GM18520 (cell line): Measurements from ENCODE around the gene TEX19.
"Not testable (repeated sequence)": the region's sequence is repeated elsewhere in the genome, so short reads cannot be mapped to it uniquely, and the experiment has no call there.

Source experiments
- ATAC-seq: cut with Tn5 transposase; IDR thresholded peaks from one replicate; pipeline ENCODE4 v1.9.1; 2021; ENCODE audit not compliant: unreplicated experiment

The TEX19 gene

DNA sequence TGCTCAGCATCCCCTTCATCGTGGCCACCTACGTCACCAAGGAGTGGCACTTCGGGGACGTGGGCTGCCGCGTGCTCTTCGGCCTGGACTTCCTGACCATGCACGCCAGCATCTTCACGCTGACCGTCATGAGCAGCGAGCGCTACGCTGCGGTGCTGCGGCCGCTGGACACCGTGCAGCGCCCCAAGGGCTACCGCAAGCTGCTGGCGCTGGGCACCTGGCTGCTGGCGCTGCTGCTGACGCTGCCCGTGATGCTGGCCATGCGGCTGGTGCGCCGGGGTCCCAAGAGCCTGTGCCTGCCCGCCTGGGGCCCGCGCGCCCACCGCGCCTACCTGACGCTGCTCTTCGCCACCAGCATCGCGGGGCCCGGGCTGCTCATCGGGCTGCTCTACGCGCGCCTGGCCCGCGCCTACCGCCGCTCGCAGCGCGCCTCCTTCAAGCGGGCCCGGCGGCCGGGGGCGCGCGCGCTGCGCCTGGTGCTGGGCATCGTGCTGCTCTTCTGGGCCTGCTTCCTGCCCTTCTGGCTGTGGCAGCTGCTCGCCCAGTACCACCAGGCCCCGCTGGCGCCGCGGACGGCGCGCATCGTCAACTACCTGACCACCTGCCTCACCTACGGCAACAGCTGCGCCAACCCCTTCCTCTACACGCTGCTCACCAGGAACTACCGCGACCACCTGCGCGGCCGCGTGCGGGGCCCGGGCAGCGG is 15.7 kb downstream of the TEX19 start:
- ATAC-seq = no peak

DNA sequence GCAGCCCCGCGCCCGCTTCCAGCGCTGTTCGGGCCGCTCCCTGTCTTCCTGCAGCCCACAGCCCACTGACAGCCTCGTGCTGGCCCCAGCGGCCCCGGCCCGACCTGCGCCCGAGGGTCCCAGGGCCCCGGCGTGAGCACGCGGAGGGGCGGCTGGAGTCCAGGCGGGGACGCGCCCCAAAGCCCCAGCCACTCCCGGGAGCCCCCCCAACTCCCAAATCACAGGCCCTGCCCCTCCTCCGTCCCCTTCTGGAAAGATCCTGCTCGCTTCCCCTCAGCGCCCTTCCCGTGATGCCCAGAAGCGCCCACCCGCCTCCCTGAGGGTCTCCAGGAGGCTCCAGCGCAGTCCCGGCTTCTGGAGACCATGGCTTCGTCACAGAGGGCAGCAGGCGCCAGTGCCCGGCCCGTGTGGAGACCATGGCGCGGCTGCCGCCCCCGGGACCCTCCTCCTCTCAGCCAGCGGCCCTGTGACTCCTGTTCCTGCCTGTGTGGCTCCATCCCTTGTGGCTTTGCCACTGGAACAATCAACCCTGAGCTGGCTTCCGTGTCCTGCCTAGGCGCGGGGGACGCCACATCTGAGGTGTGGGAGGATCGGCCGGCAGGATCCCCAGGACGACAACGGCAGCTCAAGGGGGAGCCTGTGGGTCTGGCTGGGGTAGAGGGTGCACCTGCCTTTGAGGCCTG is 16.5 kb downstream of the TEX19 start:
- no peak for ATAC-seq

DNA sequence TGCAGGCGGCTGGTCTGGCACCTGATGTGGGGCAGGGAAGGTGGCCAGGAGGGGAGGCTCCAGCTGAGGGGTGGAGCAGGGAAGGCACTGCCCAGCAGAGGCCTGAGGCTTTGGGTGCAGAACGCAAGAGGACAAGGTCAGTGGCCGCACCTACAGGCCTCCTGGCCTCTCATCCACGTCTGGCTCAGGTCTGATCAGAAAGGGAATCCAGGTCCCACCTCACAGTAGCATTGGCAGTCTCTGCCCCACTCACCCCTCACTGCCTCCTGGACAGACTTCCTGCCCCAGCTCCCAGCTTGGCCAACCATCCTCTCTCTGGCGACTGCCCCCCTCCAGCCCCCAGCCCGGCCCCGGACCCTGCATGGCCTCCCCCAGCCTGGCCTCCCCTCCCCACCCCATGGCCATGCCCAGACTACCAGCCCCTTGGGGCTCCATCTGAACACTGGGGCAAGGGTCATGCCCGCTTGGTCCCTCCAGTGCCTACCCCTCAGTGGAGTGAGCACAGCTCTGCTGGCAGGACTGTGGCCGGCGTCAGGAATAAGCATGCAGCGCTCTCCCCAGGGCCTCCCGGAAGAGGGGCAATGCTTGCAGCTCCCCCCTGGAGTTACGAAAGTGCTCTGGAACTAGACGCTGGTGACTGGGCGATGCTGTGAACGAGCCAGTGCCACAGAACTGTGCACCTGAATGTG is 17.1 kb downstream of the TEX19 start:
- no peak for ATAC-seq

DNA sequence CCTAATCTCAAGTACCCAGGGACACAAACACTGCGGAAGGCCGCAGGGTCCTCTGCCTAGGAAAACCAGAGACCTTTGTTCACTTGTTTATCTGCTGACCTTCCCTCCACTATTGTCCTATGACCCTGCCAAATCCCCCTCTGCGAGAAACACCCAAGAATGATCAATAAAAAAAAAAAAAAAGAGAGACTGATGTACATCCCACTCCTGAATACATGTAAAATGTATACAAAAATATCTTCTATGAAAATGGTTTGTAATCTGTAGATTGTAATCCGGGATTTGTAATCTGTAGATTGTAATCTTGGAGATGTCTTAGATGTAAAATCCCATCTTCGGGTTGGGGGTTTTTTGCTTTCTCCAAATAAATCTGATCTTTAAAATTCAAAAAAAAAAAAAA is 18.2 kb downstream of the TEX19 start:
- not testable (repeated sequence) for ATAC-seq

DNA sequence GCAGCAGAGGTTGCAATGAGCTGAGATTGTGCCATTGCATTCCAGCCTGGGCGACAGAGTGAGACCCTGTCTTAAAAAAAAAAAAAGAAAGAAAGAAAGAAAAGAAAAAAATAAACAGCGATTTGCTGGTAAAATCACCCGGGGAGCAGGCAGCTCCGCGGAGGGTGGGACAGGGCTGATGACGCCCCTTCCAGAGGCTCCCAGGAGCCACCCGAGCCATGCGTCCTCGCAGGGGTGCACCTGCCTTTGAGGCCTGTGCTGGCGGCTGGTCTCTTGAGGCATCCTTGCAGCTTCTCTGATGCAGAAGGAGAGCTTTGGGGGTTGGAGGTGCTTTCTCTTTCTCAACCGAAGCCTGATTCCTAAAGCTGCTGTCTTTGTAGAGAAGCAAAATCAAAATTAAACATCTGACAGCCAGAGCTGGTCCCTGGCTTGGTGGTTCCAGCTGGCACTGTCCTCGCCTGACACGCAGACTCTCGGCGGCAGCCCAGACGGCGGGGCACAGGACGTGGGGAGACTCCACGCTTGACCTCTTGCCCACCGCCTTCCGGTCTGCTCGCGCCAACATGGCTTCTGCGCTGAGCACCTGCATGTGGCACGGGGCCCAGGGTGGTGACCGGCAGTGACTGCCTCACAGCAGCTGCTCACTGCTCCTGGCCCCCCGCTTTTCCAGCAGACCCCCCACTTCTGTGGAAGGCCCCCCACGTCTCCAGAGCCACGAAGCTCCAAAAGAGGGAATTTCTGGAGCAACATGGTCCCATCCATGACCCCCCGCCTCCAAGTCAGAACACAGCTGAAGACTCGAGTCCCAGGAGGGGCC is 19.1 kb downstream of the TEX19 start:
- no peak for ATAC-seq

DNA sequence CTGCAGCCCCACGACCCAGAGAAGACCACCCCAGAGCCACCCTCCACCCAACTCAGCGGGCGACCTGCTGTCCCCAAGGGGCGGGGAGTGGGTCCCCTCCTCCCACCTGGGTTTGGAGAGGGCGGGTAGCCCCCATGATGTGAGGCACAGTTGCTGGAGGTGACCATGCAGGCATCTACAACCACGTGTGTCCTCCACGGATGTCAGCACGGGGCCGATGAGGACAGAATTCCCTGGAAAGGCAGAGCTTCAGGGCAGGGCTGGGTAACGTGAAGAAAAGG is 19.6 kb downstream of the TEX19 start:
- ATAC-seq = no peak

DNA sequence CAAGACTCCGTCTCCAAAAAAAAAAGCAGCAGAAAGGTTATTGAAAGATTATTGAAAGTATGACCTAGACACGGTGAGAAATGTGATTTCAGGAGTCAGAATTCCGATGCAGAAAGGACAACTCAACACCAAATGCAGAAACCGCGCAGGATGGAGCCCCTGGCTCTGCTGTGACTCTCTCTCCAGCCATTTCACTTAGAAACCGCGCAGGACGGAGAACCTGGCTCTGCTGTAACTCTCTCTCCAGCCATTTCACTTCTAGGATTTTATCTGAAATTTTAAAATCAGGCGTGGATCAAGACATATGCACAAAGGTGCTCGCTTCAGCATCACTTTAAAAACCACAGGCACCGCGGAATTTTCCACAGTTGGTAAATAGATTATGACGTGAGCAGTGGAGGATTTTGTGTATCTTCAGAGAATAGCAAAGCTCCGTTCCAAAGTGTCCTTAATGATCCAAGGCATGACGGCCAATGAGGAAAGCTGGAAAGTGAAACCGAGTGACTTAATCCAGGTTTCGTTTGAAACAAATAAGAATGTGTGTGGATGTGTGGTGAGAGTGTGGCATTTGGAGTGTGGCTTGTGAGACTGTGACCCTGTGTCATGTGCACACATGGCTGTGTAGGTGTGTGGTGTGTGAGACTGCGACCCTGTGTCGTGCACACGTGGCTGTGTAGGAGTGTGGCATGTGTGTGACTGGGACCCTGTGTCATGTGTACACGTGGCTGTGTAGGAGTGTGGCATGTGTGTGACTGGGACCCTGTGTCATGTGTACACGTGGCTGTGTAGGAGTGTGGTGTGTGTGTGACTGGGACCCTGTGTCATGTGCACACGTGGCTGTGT is 22.0 kb downstream of the TEX19 start:
- no peak for ATAC-seq

DNA sequence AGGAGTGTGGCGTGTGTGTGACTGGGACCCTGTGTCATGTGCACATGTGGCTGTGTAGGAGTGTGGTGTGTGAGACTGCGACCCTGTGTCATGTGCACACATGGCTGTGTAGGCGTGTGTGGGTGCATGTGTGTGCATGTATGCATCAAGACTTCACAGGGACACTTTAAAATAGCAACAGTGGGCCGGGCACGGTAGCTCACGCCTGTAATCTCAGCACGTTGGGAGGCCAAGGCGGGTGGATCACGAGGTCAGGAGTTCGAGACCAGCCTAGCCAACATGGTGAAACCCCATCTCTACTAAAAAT is 22.6 kb downstream of the TEX19 start:
- ATAC-seq = not testable (repeated sequence)

DNA sequence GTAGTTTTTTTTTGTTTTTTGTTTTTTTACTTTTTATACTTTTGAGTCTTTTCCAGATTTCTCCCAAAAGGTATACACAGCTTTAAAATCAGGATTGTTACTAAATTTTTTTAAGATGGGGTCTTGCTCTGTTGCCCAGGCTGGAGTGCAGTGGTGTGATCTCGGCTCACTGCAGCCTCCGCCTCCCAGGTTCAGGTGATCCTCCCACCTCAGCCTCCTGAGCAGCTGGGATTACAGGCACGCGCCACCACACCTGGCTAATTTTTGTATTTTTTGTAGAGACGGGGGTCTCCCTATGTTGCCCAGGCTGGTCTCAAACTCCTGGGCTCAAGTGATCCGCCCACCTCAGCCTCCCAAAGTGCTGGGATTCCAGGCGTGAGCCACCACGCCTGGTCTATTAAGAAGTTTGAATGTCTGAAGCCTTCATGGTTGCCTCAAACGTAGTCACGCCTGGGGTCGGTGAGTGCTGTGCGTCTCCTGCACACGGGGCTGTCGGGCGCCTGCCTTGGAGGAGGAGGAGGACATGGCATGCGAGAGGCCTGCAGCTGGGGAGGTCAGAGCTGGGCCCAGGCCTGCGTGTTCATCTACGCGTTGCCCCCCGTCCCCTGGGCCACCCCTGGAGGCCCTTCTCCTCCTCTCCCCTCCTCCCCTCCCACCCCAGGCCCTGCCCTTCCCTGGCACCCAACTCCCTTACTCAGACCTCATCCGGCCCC is 23.3 kb downstream of the TEX19 start:
- not testable (repeated sequence) for ATAC-seq

DNA sequence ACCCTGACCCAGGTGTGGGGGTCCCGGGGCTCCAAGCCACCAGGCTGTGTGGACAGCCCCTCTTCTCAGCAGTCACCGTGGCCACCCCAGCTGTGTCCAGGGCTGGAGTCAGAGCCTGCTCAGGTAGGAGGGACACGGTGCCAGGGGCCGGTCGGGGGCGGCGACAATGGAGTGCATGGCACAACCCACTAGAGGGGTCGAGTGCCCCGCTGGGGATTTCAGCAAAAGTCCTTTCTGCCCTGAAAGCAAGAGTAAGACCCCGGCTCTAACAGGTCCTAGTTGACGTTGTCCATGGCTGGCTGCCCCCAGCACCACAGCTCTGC is 23.8 kb downstream of the TEX19 start:
- no peak for ATAC-seq

DNA sequence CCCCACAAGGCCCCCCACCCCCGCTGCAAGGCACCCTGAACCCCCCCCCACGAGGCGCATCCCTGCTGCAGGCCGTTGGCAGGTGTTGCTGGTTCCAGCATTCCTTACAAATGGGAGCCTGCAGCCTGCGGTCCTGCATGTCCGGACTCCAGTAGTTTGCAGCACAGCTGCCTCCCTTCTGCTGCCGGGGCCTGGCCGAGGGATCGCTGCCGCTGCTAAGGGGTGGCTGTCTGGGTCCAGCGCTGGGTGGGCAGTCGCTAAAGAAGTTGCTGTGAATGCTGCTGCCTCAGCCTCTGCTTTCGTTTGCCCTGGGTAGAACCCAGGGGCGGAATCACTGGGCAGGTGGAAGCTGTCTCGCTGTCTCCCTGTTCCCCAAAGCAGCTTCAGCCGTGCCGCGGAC is 24.4 kb downstream of the TEX19 start:
- no peak for ATAC-seq

DNA sequence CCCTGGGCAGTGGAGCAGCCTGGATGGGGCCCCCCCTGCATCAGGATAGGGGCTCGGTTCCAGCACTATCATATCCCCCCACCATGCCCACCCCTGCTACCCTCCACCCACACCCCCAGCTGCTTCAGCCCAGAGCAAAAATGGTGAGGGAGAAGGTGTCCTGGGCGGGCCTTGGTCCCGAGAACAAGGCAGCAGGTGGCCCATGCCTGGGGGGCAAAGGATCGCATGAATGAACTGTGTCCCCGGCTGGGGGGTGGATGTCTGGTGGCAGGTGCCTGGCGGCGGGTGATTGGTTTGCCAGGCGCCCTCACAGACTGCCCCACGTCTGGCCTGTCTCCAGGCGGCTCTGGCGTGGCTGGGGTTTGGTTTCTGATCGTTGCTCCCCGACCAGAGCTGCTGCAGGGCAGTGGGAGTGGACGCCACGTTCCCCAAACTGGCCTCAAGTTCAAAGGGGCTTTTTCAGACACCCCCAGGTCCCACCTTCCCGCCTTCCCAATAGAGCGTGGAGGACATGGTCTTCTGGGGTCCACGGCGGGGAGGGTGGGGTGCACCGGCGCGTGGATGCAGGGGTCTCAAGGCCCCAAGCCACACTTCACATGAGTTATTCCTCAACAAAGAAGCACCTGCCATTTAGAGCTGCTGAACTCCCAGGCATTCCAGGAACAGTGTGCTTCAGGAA is 25.1 kb downstream of the TEX19 start:
- no peak for ATAC-seq

DNA sequence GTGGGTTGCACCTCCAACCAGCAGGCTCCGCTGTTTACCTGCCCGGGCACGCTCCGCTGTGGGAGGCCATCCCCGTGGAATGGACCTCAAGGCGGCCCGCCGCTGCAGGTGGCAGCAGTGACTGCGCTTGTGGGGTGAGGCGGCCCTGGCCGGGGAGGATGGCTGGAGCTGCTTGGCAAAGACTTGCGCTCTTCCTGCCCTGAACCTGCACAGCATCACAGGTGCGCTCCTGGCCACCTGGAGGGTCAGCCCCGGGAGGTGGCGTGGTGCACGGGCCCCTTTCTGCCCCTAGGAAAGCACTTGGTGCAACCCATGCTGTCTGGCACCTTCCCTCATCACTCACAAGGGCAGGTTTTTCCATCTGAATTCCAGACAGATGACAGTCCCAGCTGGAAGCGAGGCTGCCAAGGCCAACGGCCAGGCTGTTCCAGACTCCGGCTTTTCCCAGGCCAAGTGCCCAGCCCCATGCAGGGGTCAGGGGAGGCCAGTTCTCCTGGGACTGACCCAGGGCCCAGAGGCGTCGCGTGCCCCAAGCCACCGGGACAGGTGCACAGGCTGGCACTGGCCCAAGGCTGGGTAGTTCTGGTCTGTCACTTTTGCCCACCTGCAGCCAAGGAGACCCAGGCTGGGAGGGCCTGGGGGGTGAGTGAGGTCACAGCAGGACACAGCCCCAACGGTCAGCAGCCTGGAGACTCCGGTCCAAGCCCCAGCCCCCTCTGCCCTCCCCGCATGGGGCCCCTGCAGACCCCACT is 25.9 kb downstream of the TEX19 start:
- no peak for ATAC-seq

DNA sequence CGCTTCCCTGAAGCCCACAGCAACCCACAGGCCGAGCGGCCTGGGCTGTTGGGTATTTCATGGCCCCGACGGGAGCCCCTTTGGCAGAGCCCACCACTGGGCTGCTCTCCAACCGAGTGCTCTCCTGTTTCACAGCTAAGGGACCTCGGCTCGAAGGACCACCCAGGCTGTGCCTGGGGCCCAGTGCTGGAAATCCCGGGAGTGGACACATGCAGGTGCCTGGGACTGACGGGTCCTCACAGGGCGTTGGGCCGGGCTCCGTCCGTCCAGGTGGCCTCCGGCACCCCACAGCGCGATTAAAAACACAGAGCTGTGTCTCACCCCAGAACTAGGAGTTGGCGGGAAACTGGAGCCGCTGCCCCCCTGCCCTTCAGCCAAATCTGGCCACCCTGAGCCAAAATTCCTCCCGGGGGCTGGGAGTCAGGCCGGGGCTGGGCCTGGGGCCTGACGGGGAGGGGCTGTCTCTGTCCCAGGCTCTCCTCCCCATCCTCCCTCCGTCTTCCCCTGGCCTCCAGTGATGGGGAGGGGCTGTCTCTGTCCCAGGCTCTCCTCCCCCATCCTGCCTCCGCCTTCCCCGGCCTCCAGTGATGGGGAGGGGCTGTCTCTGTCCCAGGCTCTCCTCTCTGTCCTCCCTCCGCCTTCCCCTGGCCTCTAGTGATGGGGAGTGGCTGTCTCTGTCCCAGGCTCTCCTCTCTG is 26.7 kb downstream of the TEX19 start:
- no peak for ATAC-seq

DNA sequence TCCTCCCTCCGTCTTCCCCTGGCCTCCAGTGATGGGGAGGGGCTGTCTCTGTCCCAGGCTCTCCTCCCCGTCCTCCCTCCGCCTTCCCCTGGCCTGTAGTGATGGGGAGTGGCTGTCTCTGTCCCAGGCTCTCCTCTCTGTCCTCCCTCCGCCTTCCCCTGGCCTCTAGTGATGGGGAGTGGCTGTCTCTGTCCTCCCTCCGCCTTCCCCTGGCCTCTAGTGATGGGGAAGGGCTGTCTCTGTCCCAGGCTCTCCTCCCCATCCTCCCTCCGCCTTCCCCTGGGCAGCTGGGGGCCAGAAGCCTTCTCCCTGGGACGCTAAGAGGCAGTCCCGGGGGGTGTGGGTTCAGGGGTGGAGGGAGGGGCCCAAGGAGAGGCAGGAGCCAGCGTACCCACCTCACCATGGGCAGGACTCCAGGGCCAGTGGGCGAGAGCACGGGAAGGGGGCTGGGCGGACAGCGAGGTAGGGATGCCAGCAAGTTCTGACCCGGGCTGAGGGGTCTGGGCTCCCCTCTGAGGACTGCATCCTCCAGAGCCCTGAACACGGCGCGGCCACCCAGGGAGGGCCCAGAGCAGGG is 27.3 kb downstream of the TEX19 start:
- no peak for ATAC-seq

DNA sequence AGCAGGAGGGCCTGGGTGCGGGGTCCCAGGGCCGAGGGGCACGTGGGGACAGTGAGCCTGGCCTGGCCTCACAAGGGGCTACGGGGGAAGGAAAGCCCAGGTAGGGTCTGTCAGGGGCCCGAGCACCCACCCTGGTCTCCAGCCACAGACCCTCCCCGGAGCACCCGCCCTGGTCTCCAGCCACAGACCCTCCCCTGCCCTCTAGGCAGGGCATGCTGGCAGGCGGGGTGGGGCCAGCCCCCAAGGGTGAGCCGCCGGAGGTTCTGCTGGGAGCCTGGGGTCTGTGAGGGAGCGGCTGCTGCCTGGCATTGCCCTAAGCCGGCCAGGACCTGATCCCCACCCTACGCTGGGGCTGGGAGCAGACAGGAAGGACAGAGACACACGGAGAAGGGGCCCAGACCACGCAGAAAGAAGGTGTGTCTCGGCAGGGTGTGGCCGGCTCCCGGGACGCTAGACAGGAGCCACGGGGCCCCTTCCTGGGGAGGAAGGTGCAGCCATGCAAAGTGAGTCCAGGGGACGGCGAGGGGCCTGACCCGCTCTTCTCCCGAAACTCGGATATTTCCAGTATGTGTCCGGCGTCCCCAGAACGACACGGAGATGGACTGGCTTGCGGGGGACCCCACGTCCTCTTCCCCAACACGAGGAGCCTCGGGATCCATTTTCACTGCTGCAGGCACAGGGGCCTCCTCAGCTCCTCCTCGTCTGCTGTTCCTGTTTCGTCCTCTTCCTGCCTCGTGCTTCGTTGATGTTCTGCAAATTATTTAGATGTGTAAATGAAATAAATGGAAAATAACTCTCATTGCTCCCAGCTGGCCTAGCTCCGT is 28.0 kb downstream of the TEX19 start:
- ATAC-seq = no peak

DNA sequence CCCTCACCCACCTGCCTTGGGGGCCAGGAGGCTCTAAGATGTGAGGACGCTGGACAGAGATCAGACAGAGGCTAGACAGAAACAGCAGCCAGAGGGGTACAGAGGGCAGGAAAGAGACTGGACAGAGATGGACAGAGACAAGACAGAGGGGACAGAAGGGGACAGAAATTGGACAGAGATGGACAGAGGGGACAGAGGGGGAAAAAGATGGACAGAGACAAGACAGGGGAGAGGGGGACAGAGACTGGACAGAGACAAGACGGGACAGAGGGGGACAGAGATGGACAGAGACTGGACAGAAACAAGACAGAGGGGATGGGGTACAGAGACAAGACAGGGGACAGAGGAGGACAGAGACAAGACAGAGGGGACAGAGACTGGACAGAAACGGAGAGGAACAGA is 28.7 kb downstream of the TEX19 start:
- no peak for ATAC-seq
